ENCODE data around the gene RAD54L.
"Not testable (repeated sequence)": the region's sequence is repeated elsewhere in the genome, so short reads cannot be mapped to it uniquely, and the experiment has no call there.

RAD54L gene

DNA sequence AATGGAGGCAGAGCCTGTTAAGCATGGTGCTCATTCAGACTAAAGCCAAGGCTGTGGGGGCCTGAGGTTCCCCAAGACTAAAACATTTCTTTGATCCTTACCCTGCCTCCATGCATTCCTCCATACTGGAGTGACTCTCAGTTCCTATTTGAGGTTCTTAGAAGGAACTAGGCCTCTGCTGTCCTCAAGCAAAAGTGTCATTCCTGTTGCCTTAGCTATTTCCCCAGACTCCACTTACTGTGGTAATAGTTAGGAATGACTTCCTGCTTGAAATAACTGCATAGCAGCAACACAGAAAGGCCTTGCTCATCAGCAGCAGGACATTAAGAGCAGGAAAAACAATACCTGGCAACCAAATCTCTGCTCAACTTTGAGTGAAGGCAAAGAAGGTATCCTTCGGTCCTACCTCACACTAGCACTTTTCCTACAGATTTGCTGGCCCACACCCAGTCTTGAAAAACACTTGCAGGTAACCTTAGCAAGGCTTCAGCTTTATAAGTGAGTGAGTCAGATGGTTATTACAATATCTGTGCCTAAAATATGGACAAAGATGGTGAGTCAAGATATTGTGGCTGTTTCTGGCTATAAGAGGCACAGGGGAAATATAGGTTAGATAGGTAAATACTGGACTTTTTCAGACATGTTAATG is 41.0 kb downstream of the RAD54L start:
- no peak for DNase-seq

- no peak for DNase-seq
Measured at GRCh38 chr1:46289134-46289494, 41.6 kb downstream of the RAD54L start.

DNA sequence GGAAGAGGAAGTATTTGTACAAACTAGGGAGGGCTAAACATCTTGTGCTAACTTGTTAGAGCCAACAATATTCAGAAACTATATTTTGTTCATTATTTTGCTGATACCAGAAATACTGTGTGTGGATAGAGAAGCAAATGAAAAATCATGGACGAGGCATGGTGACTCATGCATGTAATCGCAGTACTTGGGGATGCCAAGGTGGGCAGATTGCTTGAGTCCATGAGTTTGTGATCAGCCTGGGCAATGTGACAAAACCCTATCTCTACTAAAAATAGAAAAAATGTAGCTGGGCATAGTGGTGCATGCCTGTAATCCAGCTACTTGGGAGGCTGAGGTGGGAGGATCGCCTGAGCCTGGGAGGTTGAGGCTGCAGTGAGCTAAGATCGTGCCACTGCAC is 42.4 kb downstream of the RAD54L start:
- DNase-seq = no peak

DNA sequence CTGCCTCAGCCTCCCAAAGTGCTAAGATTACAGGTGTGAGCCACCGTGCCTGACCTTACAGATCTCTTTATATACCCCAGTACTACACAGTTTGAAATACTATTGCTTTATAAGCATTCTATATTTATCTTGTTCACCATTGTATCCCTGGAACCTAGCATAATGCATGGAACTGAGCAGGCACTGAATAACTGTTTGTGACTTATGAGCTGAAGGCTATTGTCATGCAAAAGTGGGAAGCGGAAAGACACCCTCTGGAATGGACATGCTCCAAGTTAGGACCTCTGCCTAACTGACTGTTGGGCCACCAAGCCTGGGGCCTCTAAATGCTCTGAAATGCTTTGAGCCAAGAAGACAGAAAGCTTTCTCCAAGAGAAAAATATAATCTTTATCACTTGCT is 47.7 kb downstream of the RAD54L start:
- no peak for DNase-seq

GRCh38 chr1:46298387-46298786 is 50.8 kb downstream of the RAD54L start:
- no peak for DNase-seq

DNA sequence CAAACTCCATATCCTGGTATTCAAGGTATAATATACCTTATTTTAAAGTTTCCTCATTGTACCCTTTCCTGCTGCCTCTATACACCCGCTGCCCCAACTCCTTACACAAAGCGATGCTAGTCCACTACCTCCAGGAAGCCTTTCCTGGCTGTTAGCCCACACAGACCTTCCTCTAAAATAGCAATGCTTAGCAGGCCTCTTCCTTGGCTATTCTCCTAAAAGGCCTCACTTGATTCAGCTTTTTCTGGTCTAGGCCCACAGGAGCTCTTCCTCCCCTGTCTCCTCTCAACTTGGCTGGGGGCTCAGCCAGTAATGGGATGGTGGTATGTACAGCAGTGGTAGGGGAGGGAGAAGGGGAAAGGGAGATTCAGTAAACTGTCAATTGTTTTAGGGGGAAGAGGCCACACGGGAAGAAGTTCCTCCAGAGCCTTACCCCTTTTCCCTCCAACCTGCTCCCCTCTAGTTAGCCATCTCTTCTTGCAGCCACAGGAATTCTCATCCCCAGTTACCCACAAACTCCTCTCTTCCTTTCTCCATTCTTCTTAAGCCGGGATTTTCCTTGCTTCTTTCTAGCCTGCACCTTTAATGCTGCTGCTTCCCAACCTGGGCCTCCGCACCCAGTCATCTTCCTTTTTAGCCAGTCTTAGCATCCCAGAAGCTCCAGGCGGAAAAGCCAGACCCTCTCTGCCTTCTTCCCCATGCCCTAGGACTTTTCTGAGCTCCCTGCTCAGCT is 53.3 kb downstream of the RAD54L start:
- peak; percentile 36 for DNase-seq

- DNase-seq = peak; percentile 54
Measured at GRCh38 chr1:46301406-46301807, 53.8 kb downstream of the RAD54L start.

DNA sequence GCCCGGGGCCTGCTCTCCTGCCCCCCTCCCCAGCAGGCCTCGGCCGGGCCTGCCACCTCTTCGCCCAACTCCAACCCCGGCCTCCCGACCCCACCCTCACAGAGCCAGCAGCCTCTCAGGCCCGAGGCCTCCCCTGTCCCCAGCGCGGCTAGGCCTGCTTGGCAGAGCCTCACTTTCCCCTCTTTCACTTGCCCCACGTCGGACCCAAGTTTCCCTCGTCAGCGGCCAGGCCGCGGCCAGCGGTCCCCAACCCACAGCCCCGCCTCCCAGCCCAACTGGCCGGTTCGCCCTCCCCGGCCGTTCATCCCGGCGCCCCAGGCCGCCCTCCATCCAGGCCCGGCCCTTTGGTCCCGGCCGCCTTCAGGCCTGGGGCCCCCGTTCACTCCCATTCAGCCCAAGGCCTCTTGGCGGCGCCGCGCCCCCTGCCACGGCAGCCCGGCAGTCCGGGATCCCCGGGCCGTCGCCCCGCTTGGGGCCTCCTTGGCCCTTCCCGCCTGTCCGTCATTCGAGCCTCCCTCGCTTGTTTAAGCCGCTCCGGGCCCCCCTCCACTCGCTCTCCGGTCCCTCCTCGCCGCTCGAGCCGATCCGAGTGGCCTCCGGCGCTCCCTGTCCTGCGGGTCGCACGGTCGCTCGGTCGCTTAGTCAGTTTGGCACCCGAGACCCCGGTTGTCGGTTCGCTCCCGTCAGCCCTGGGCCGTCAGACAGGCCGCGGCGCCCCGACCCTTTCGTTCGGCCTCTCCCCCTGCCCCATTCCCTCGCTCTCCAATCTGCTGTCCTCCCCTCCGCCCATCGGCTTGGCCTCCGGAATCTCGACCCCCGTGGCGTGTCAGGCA is 54.5 kb downstream of the RAD54L start:
- peak; percentile 70 for DNase-seq

- DNase-seq = no peak
Measured at GRCh38 chr1:46302641-46303037, 55.1 kb downstream of the RAD54L start.

- DNase-seq = peak; percentile 95
Measured at GRCh38 chr1:46303038-46303871, 55.7 kb downstream of the RAD54L start, which contains the start of the genes LRRC41 and UQCRH. Gene LRRC41, minus strand, starts transcription at chr1:46303616. Its CDS starts 294 bp downstream, at chr1:46303322. Gene UQCRH, plus strand, starts transcription at chr1:46303698. Its CDS starts 69 bp downstream, at chr1:46303767.

DNA sequence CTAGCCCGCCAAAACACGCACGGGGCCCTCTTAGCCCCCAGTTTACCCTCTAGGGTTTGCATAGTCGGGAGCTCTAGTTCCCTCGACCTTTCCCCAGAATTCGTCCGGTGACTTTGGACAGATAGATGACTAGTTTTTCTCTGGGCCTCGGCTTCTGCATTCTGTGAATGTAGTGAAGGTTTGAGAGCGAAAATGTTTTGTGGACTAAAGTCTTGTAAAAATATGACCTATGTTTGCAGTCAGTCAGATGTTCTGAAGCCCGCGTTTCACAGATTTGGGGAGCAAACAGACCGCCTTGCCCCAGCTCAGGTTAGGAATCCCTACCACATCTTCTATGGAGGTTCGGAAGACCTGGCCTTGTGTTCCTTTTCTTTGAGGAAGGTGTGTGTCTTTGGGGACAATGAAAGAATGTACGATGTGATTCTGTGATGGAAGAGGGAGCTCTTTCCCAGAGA is 56.3 kb downstream of the RAD54L start:
- DNase-seq = no peak

GRCh38 chr1:46306159-46306530 is 58.6 kb downstream of the RAD54L start:
- DNase-seq = no peak

- DNase-seq = no peak
Measured at GRCh38 chr1:46309401-46310159, 62.0 kb downstream of the RAD54L start.

DNA sequence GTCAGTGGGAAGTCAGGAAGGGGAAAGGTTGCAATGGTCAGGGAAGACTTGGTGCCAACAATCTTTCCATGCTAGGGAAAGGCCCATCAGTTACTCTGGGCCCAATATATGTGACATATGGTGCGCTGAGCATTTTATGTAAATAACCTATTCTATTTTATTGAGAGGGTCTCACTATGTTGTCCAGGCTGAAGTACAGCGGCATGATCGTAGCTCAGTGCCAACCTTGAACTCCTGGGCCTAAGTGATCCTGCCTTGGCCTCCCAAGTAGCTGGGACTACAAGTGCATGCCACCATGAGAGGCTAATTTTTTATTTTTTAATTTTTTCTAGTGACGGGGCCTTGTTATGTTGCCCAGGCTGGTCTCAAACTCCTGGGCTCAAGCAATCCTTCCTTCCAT is 62.8 kb downstream of the RAD54L start:
- DNase-seq = no peak

DNA sequence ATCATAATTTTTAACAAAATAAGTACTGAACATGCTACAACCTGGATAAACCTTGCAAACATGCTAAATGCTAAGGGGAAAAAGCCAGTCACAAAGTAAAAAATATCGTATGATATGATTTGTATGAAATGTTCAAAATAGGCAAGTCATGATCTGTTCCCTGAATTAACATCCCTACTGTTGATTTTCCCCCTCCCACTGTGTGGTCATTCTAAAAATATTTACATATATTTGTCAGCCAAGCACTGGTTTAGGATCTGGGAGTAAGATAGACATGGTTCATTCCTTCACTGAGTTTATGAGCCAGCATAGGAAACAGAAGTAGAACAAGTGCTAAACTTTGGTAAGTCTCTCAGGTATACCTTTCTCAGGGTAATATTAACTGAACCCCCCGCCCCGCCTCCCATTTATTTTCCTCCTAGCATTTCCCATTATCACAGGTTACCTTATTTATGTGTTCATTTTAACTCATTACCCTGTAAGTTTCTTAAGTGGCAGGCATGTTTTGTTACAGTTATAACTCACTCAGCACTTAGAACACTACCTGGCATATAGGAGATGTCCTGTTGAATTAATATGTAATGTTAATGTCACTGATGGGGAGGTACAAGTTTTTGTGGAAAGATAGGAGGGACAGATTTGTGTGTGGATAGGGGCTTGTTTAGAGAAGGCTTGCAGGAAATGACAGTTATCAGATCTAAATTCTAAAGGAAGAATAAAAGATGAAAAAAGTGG is 68.3 kb downstream of the RAD54L start:
- no peak for DNase-seq

DNA sequence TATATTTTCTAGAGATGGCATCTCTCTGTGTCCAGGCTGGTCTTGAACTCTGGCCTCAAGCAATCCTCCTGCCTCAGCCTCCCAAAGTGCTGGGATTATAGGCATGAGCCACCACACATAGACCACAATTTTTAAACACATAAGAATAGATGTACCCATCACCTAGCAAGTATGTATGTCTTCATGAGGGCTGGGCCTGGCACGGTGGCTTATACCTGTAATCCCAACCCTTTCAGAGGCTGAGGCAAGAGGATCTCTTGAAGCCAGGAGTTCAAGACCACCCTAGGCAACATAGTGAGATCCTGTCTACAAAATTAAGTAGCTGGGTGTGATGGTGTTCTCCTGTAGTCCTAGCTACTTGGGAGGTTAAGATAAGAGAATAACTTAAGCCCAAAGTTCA is 69.8 kb downstream of the RAD54L start:
- DNase-seq = no peak

DNA sequence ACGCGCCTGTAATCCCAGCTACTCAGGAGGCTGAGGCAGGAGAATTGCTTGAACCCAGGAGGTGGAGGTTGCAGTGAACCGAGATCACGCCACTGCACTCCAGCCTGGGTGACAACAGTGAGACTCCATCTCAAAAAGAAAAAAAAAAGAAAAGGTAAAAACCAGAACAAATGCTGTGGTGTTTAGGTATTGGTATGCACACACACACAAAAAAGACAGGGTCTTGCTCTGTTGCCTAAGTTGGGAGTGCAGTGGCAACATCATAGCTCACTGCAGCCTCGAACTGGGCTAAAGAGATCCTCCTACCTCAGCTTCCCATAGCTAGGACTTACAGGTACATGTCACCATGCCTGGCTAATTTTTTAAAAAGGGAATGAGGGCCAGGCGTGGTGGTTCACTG is 71.7 kb downstream of the RAD54L start:
- DNase-seq = not testable (repeated sequence)

DNA sequence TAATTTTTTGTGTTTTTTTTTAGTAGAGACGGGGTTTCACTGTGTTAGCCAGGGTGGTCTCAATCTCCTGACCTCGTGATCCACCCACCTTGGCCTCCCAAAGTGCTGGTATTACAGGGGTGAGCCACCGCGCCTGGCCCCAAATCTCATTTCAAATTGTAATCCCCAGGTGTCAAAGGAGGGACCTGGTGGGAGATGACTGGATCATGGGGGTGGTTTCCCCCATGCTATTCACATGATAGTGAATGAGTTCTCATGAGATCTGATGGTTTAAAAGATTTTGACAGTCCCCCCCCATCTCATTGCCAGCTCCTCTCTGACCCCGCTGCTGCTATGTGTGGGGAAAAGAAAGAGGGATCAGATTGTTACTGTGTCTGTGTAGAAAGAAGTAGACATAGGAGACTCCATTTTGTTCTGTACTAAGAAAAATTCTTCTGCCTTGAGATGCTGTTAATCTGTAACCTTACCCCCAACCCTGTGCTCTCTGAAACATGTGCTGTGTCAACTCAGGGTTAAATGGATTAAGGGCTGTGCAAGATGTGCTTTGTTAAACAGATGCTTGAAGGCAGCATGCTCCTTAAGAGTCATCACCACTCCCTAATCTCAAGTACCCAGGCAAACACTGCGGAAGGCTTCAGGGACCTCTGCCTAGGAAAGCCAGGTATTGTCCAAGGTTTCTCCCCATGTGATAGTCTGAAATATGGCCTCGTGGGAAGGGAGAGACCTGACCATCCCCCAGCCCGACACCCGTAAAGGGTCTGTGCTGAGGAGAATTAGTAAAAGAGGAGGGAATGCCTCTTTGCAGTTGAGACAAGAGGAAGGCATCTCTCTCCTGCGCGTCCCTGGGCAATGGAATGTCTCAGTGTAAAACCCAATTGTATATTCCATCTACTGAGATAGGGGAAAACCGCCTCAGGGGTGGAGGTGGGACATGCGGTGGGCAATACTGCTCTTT is 72.7 kb downstream of the RAD54L start:
- not testable (repeated sequence) for DNase-seq

- not testable (repeated sequence) for DNase-seq
Measured at GRCh38 chr1:46322191-46322590, 74.6 kb downstream of the RAD54L start.

All from left hindlimb (tissue), 1 donor.